GM18505 (cell line): ENCODE data around the gene FLOT2.
A peak's percentile ranks its signal among the peaks of the same experiment; 100 is the strongest.
"Not testable (repeated sequence)": the region's sequence is repeated elsewhere in the genome, so short reads cannot be mapped to it uniquely, and the experiment has no call there.

Experiments used
- ATAC-seq: cut with Tn5 transposase; IDR thresholded peaks from one replicate; pipeline ENCODE4 v1.9.1; 2021; ENCODE audit not compliant: unreplicated experiment
- POLR2A ChIP-seq: IDR thresholded peaks from 4 replicates; pipeline ENCODE4 v1.6.1; 2011; ENCODE audit warnings: borderline replicate concordance; ENCODE audit not compliant: insufficient read depth, insufficient read length; ENCODE audit errors: extremely low read depth

The FLOT2 gene, protein sequence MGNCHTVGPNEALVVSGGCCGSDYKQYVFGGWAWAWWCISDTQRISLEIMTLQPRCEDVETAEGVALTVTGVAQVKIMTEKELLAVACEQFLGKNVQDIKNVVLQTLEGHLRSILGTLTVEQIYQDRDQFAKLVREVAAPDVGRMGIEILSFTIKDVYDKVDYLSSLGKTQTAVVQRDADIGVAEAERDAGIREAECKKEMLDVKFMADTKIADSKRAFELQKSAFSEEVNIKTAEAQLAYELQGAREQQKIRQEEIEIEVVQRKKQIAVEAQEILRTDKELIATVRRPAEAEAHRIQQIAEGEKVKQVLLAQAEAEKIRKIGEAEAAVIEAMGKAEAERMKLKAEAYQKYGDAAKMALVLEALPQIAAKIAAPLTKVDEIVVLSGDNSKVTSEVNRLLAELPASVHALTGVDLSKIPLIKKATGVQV

DNA sequence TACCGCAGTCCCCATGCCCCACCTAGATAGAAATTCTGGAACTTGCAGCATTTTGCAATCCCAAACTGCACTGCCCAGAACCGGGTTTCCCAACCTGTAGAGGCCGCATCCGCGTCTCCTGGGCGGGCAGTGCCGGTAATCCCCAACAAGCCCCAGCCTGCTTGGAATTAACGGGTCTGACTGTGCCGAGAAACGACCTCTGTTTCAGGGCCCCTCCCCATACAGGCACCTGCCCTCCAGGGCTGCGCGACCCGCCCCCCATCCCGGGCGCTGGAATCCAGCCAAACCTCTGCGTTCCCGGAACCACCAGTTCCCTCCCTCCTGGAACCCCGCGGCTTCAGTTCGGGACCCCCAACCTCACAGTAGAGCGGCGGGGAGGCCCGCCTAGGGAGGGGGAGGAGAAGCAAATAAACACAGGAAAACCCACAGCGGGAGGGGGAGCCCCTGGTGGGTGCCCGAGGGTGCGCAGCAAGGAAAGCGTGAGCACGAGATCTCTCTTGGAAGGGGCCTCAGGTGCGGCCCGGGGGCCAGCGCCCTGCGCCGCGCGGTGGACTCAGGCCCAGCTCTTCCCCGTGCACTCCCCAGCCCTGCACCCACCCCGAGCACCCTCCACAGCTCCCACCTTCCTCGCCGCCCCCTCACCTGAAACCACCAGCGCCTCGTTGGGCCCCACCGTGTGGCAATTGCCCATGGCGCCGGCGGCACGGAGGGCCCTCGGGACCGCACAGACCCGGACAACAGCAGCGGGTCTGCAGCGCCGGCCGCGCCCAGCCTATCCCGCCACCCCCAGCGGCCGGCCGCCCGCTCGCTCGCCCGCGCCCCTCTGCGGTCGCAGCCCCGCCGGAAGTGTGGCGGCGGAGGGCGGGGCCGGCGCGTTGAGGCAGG is at the start of gene FLOT2:
FLOT2 (minus strand) TSS at position 850 of the 885 bp plus-strand sequence; CDS start at position 691, 159 bp downstream.
- peak; percentile 51 for TF ChIP-seq POLR2A
- no peak for ATAC-seq

GRCh38 chr17:28946239-28946638 is 48.7 kb upstream of the FLOT2 start:
- no peak for ATAC-seq
- no peak for TF ChIP-seq POLR2A

GRCh38 chr17:28944862-28945741 is 47.6 kb upstream of the FLOT2 start:
- ATAC-seq, result no peak
- no peak for TF ChIP-seq POLR2A

DNA sequence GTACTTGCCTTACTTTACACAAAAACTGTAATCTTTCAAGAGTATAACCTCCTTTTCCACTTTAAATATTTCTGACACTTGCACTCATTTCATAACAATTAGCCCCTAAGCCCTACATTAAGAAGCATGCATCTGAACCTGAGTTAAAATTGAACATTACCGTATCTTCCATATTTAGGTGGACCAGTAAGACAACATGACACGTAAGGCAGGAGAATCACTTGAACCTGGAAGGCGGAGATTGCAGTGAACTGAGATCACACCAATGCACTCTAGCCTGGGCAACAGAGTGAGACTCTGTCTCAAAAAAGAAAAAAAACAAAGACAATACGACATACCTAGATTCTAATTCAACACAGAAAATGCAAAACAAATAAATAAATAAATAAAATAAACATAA is 46.8 kb upstream of the FLOT2 start:
- ATAC-seq, result no peak
- no peak for TF ChIP-seq POLR2A

- no peak for TF ChIP-seq POLR2A
- ATAC-seq, result no peak
These were observed 45.4 kb upstream of the FLOT2 start for GRCh38 chr17:28942925-28943324.

- ATAC-seq, result no peak
- TF ChIP-seq POLR2A, result no peak
These were observed 43.7 kb upstream of the FLOT2 start for GRCh38 chr17:28941251-28941650.

- no peak for TF ChIP-seq POLR2A
- ATAC-seq, result no peak
These were observed 43.1 kb upstream of the FLOT2 start for GRCh38 chr17:28940675-28941074.

DNA sequence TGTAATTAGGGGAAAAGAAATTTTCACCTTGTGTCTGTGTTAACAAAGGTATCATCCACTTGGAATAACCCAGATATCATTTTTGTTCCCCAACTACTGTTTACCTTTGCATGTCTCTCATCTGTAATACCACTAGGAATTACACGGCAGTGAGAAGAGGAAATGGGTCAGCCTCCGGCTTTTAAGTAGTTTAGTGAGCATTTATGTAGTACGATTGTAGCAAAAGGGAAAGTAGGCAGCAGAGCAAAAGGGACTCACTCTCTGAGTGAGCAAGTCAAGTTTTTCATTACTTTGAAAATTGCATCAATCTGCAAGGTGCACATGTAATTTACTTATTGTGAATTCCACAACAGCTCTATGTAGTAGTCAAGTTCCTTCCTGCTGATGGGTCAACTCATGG is 42.6 kb upstream of the FLOT2 start:
- no peak for TF ChIP-seq POLR2A
- ATAC-seq, result no peak

GRCh38 chr17:28938552-28938951 is 41.0 kb upstream of the FLOT2 start:
- ATAC-seq, result no peak
- TF ChIP-seq POLR2A, result no peak

- ATAC-seq, result no peak
- no peak for TF ChIP-seq POLR2A
These were observed 39.7 kb upstream of the FLOT2 start for GRCh38 chr17:28937044-28937729.

DNA sequence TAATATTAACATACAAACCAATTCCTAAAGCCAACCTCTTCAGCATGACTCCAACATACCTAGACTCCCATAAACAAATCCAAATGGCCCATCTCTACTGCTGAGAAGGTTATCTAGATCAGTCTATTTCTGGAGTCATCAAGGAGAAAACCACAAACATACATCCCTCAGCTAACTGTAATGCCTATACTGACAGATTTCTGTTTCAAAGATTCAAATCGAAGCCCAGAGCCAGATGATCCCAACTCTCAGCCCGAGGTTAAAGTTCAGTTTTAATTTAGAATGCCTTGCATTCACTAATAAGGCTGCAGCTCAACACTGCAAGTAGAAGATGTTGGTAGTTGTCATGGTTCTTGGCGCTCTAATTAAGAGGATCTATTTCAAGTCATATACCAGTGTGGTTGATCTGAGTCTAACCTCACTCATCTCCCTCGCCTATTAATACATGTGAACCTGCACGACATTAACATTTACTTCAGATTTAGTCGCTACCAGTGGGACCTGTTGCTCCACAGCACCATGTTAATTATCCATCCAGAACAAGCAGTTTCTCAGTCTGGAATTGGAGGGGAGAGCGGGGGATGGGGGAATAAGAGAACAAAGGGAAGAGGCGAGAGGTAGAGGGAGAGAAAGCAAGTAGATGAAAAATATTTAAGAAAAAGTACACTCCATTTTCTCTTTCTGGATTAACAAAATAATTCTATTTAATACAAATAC is 38.4 kb upstream of the FLOT2 start:
- no peak for ATAC-seq
- no peak for TF ChIP-seq POLR2A

DNA sequence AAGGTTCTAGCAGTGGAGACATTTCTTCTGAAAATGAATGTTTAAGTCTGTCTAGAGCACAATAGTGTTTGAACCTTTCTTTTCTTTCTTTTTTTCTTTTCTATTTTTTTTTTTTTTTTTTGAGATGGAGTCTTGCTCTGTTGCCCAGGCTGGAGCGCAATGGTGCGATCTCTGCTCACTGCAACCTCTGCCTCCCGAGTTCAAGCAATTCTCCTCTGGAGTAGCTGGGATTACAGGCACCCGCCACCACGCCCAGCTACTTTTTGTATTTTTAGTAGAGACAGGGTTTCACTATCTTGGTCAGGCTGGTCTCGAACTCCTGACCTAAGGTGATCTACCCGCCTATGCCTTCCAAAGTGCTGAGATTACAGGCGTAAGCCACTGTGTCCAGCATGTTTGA is 37.0 kb upstream of the FLOT2 start:
- not testable (repeated sequence) for ATAC-seq
